HG03460 (cell line): ENCODE data around the gene DYRK2.

Experiments
- ATAC-seq: cut with Tn5 transposase; IDR thresholded peaks from one replicate; pipeline ENCODE4 v1.9.1; 2021; ENCODE audit not compliant: unreplicated experiment

DYRK2 gene

DNA sequence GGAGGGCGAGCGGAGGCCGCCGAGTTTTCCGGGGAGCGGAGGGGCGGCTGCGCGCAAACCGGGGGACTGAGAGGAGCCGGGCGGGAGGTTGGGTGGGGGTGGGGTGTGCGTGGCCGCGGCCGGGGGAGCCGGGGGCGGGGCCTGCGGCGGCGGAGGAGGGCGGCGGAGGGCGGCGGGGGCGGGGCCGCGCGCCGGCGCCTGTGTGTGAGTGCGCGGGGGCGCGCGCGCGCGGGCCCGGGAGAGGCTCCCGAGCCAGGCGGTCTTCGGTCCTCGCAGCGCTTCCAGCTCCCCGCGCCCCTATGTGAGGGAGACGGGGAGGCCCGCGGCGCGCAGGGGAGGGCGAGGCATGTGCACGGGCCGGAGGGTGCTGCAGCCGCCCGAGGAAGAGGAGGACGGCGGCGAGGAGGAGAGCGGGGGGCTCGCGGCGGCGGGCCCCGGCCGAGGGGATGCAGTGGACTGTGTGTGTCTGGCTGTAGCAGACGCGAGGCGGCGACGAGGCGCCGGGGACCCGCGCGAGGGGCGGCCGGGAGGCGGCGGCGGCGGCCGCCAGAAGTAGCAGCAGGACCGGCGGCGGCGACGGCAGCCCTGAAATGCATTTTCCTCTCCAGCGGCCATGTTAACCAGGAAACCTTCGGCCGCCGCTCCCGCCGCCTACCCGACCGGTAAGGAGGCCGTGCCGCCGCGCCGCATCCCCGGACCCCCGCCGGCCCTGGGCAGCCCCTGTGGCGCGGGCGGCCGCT lies at the start of gene DYRK2:
DYRK2 (plus strand) TSS at position 225 of the 740 bp plus-strand sequence; CDS start at position 614, 389 bp downstream.
- peak; percentile 45 for ATAC-seq

DNA sequence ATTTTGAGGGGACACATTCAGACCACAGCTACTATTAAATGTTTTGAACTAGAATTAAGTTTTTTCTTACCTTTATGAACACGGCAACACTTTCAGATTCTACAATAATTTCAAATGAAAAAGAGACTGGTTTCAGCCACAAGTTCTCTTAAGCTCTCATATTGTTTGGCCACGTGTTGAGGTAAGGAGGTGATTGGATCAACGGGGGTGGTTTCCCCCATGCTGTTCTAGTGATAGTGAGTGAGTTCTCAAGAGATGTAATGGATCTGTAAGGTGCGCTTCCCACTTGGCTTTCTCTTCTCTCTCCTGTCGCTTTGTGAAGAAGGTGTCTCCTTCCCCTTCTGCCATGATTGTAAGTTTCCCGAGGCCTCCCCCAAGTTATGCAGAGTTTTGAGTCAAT lies 48.9 kb upstream of the DYRK2 start:
- no peak for ATAC-seq

GRCh38 chr12:67601126-67601525 lies 47.4 kb upstream of the DYRK2 start:
- no peak for ATAC-seq

- no peak for ATAC-seq
Observed at GRCh38 chr12:67609226-67609870, 39.2 kb upstream of the DYRK2 start.

DNA sequence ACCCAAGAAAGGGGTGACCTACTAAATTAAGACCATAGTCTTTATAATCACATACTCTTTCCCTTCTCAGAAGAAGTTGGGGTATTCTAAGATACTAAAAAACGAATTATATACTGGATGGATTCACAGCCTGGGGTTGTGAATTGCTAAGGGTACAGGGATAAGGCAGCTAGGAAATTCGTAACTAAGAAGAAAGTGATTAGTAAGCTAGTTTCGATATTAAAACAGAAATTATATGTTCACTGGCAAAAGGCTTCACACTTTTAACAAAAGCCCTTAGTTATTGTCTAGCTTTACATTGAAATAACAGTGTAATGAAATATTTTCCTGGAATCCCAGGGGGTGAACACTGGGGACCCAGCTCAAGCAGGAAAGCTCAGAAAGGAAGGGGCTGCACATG lies 35.5 kb upstream of the DYRK2 start:
- no peak for ATAC-seq

- no peak for ATAC-seq
Observed at GRCh38 chr12:67617629-67618028, 30.9 kb upstream of the DYRK2 start.

- no peak for ATAC-seq
Observed at GRCh38 chr12:67618303-67618702, 30.2 kb upstream of the DYRK2 start.

- ATAC-seq, result no peak
Observed at GRCh38 chr12:67621112-67621511, 27.4 kb upstream of the DYRK2 start.

GRCh38 chr12:67621926-67622325 lies 26.6 kb upstream of the DYRK2 start:
- no peak for ATAC-seq

GRCh38 chr12:67623259-67623658 lies 25.3 kb upstream of the DYRK2 start:
- ATAC-seq, result no peak

GRCh38 chr12:67624355-67624754 lies 24.2 kb upstream of the DYRK2 start:
- no peak for ATAC-seq

GRCh38 chr12:67625004-67625403 lies 23.5 kb upstream of the DYRK2 start:
- no peak for ATAC-seq

- ATAC-seq, result no peak
Observed at GRCh38 chr12:67626156-67626555, 22.4 kb upstream of the DYRK2 start.

GRCh38 chr12:67630373-67631088 lies 18.0 kb upstream of the DYRK2 start:
- peak; percentile 98 for ATAC-seq

- ATAC-seq, result no peak
Observed at GRCh38 chr12:67632005-67632404, 16.5 kb upstream of the DYRK2 start.

DNA sequence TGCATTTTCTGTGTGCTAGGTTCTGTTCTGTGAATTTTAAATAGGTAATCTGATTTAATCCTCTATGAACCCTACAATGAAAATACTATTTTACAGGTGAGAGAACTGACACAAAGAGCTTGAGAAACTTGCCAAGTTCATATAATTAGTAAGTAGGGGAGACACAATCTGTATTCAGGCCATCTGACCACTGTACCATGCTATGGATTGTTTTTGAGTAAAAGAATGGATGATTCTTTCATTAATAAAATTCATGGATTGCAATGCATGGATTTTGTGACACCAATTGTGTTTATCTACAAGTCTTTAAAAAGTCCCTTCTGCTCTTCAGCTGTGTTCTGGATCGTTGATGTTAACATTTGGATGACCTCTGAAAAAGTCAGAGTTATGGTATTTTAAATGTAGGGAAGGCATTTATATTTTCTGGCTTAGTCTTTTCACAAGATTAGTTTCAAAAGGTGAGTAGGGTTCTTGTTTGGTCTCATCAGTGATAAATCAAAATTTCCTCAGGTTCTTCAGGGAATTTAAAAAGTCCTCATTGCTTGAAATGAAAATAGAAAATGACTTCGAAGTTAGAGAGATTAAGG lies 15.4 kb upstream of the DYRK2 start:
- no peak for ATAC-seq

- ATAC-seq, result no peak
Observed at GRCh38 chr12:67633708-67634107, 14.8 kb upstream of the DYRK2 start.

DNA sequence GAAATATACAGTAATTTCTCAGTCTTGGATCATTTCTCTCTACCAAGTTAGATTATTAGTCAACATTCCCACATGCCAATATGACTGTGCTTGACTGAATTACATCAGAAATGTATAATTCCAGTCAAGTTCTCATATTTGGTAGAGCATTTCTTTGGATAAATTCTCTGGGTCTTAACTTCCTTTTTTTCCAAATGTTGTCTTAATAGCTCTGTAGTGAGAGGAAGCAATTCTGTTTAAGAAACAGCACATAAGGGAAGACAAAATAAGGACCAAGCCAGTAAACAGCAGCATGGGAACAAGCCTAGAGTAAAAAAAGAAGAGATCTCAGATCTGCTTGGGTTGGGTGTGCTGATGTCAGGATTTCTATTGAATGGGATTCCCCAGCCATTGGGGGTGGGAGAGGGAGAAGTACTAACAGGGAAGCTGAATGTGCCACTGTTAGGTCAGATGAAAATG lies 14.2 kb upstream of the DYRK2 start:
- no peak for ATAC-seq

- no peak for ATAC-seq
Observed at GRCh38 chr12:67637718-67638117, 10.8 kb upstream of the DYRK2 start.

- no peak for ATAC-seq
Observed at GRCh38 chr12:67638694-67639093, 9.9 kb upstream of the DYRK2 start.

DNA sequence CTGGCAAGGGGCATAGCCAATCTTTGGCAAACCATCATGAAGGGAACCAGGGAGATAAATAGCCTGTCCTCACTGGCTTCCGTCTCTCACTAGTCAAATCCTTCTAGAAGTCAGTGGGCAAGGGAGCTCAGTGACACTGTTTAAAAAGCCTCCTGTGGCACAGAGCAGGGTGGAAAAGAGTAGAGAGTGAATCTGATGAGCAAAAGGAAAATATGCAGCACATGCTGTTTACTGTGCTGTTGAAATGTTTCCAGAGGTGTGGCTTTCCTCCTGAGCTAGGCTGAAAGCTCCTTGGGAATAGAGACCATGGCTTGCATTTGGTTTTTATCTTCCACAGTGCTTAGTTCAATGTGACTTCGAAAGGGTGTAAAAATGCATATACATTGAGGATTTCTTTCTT lies 7.7 kb upstream of the DYRK2 start:
- ATAC-seq, result no peak

- ATAC-seq, result no peak
Observed at GRCh38 chr12:67645126-67645525, 3.4 kb upstream of the DYRK2 start.
